CD4-positive, alpha-beta T cell treated with Interferon gamma for 1 hour (primary cell): Measurements from ENCODE around the gene GLOD5.

Experiments used
- DNase-seq: peaks from one replicate; pipeline ENCODE4 v3.0.0-alpha.2; 2020

GLOD5 gene

GRCh38 chrX:48769230-48769629 is 7.7 kb downstream of the GLOD5 start:
- DNase-seq: no peak

- DNase-seq: no peak
Measured at GRCh38 chrX:48770296-48770695, 8.7 kb downstream of the GLOD5 start.

GRCh38 chrX:48772602-48773001 is 11.1 kb downstream of the GLOD5 start:
- DNase-seq: no peak

- no peak for DNase-seq
Measured at GRCh38 chrX:48776818-48777439, 15.4 kb downstream of the GLOD5 start.

- DNase-seq: no peak
Measured at GRCh38 chrX:48779399-48779798, 17.9 kb downstream of the GLOD5 start.

- no peak for DNase-seq
Measured at GRCh38 chrX:48781705-48782104, 20.2 kb downstream of the GLOD5 start.

- DNase-seq: no peak
Measured at GRCh38 chrX:48782216-48782615, 20.7 kb downstream of the GLOD5 start.

- no peak for DNase-seq
Measured at GRCh38 chrX:48782795-48783194, 21.2 kb downstream of the GLOD5 start.

- DNase-seq: no peak
Measured at GRCh38 chrX:48784726-48785125, 23.2 kb downstream of the GLOD5 start.

GRCh38 chrX:48785186-48785539 is 23.6 kb downstream of the GLOD5 start:
- no peak for DNase-seq

- DNase-seq: no peak
Measured at GRCh38 chrX:48785540-48786214, 24.1 kb downstream of the GLOD5 start.

GRCh38 chrX:48786341-48786800 is 24.8 kb downstream of the GLOD5 start, which contains the start of gene GATA1:
TSS of gene GATA1 (plus strand) at chrX:48786590. CDS start at chrX:48791110, 4,520 bp downstream.
- DNase-seq: no peak

- DNase-seq: no peak
Measured at GRCh38 chrX:48786825-48787504, 25.4 kb downstream of the GLOD5 start.

GRCh38 chrX:48787505-48788443 is 26.2 kb downstream of the GLOD5 start:
- no peak for DNase-seq

GRCh38 chrX:48789366-48790220 is 28.0 kb downstream of the GLOD5 start:
- DNase-seq: peak; percentile 16

- no peak for DNase-seq
Measured at GRCh38 chrX:48790477-48790876, 28.9 kb downstream of the GLOD5 start.

GRCh38 chrX:48791063-48791820 is 29.7 kb downstream of the GLOD5 start:
- no peak for DNase-seq

GRCh38 chrX:48792219-48792618 is 30.7 kb downstream of the GLOD5 start:
- DNase-seq: no peak

GRCh38 chrX:48793935-48794334 is 32.4 kb downstream of the GLOD5 start:
- no peak for DNase-seq

- no peak for DNase-seq
Measured at GRCh38 chrX:48794340-48794910, 32.9 kb downstream of the GLOD5 start.
